GM18870 (cell line): ENCODE measurements around the gene SUGP1.
"Not testable (repeated sequence)": the region's sequence is repeated elsewhere in the genome, so short reads cannot be mapped to it uniquely, and the experiment has no call there.

Source experiments
- ATAC-seq: cut with Tn5 transposase; IDR thresholded peaks from one replicate; pipeline ENCODE4 v1.9.1; 2021; ENCODE audit warnings: moderate library complexity; ENCODE audit not compliant: unreplicated experiment

The SUGP1 gene, protein sequence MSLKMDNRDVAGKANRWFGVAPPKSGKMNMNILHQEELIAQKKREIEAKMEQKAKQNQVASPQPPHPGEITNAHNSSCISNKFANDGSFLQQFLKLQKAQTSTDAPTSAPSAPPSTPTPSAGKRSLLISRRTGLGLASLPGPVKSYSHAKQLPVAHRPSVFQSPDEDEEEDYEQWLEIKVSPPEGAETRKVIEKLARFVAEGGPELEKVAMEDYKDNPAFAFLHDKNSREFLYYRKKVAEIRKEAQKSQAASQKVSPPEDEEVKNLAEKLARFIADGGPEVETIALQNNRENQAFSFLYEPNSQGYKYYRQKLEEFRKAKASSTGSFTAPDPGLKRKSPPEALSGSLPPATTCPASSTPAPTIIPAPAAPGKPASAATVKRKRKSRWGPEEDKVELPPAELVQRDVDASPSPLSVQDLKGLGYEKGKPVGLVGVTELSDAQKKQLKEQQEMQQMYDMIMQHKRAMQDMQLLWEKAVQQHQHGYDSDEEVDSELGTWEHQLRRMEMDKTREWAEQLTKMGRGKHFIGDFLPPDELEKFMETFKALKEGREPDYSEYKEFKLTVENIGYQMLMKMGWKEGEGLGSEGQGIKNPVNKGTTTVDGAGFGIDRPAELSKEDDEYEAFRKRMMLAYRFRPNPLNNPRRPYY

DNA sequence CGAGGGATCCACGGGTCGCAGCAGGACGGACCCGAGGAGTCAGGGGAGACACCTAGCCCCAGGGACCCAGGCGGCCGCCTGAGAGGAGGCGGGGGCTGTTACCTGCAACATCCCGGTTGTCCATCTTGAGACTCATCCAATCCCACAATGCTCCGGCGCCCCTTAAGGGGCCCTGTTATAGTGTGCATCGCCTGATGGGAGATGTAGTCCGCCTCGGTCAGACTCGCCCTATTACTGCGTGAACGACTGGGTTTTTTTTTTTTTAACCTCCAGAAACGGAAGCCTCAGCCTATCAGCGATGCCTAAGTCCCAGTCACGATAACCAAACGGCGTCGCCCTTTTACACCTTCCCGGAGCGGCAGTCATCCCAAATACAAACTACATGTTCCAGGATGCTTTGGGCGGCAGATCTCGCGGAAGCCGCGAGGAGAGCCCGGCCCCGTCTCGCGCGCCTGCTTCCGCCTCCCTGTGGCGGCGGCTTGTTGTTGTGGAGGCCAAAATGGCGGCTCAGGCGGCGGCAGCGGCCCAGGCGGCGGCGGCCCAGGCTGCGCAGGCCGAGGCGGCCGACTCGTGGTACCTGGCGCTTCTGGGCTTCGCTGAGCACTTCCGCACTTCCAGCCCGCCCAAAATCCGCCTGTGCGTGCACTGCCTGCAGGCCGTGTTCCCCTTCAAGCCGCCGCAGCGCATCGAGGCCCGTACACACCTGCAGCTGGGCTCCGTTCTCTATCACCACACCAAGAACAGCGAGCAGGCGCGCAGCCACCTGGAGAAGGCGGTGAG is at the start of gene SUGP1, which contains the start of gene MAU2:
Gene SUGP1, minus strand, starts transcription at position 149 of the 780 bp plus-strand sequence. Its CDS starts 13 bp downstream, at position 136.
Gene MAU2, plus strand, starts transcription at position 469 of the 780 bp plus-strand sequence. Its CDS starts 31 bp downstream, at position 500.
- ATAC-seq, result peak; percentile 91

DNA sequence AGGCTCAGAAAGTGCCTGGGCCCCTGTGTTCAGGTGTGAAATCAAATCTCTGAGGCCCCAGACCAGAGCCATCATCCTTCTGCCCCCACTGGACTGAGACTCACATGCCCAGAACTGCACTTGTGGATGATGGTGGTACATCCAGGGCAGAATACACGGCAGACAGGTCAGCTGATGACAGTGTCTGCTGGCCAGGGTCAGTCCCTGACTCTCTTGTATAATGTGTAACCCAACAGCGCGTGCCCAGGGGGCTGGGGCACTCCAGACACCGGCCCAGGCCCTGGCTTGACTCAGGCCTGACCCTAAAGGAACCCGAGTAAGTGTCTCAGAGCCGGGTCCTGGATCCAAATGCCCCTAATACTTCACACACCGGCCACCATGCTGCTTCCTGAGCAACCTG is 47.8 kb upstream of the SUGP1 start:
- ATAC-seq, result no peak

DNA sequence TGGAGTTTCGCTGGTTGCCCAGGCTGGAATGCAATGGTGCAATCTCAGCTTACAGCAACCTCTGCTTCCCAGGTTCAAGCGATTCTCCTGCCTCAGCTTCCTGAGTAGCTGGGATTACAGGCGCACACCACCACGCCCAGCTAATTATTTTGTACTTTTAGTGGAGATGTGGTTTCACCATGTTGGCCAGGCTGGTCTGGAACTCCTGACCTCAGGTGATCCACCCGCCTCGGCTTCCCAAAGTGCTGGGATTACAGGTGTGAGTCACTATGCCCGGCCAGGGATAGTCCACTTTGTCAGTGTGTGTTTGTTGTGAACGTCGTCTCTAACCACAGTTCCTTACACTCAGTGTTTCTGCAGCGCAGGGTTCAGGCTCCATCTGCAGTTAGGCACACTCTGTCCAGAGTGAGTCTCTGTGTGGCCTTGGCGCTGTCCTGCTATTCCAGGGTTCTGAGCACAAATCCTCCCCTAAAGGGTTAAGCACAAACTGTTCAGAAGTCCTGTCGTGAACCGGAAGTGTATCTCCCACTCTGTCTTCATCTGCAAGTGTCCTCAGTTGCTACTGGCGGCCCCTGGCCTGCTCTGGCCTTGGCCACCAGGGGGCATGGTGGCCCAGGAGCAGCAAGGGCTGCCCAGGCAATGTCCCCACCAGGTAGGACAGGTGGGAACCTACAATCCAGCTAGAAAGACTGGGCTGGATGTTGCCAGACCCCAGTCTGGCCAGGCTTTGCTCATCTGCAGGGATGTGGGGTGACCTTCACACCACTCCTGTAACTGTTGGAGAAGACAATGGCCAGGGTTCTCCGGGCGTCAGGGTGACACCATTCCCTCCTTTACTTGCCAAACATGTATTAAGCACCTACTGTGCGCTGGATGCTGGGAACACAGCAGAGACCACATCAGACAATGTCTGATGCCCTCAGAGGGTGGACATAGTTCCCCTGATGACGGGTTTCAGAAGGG is 46.4 kb upstream of the SUGP1 start:
- no peak for ATAC-seq

DNA sequence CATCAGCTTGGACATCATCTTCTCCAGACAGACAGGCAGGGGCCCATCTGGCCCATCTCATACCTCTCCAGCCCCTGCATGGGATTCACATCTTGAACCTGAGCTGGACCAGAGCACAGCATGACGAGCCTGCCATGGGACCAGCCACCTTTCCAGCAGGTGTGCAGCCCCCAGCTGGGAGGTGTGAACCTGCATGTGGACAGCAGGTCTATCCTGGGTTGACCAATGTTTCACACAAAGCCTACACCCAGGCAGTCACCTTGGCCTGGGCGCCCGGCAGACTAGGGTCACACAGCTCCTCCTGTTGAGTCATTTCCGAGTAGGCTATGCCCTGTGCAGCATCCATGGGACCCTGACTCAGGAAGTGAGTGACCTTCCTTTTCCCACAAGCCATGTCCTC is 41.8 kb upstream of the SUGP1 start:
- ATAC-seq, result no peak

DNA sequence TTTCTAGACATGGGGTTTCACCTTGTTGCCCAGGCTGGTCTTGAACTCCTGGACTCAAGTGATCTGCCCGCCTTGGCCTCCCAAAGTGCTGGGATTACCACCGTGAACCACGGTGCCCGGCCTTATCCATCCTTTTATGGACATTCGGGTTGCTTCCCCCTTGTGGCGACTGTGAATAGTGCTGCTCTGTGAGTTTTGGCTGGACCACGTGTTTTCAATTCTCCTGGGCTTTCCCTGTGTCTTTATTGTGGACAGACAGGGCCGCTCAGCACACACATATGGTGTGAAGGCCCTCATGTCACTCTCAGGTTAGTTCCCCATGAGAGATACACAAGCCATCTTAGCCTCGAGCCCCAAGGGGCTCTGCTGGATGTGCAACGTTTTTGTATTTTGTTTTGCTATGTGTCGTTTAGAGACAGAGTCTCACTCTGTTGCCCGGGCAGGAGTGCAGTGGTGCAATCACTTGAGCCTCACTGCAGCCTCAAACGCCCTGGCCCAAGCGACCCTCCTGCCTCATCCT is 40.8 kb upstream of the SUGP1 start:
- peak; percentile 67 for ATAC-seq

DNA sequence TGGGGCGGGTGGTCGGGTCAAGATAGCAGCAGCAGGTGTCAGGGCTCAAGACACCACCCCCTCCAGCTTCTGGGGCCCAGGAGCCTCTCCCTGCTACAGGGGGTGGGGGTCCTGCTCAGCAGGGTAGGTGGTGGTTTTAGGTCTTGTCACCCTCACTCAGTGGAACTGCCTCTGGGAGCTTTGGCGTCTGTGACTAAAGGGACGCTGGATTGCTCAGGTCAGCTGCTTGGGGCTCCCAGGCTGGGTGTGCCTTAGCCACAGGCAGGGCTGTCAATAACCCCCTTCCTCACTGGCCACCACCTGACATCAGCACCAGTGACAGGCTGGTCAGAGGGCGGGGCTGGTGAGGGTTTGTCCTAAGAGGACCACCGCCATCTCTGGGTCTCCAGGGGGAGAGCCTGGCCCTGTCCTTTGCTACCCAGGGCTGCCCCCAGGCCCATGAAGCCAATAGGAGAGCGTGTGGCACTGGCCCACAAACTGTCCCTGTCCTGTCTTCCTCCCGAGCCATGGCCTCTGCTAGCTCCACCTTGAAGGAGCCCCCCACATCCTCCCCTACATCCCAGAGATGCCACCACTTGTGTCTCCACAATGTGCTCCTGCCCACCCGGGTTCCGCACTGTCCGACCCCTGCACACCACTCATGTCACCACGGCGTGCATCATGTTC is 36.7 kb upstream of the SUGP1 start:
- no peak for ATAC-seq

DNA sequence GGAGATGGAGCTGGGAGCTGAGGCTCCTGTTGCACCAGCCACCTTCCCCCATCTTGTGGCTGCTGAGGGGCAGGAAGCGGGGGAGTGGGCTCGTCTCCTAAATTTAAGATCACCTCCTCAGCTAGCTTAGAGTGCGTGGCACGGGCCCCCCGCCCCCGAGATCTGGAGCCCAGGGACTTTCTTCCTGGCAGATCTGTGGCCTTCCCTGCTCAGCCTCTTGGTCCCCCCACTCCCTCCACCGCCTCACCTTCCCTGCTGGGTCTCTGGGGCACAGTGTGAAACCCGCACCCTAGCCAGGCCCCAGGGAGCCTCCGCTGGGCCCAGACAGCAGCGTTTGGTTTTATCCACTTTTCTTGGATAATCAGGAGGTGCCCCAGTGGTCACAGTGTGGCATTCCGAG is 36.2 kb upstream of the SUGP1 start:
- ATAC-seq, result no peak

DNA sequence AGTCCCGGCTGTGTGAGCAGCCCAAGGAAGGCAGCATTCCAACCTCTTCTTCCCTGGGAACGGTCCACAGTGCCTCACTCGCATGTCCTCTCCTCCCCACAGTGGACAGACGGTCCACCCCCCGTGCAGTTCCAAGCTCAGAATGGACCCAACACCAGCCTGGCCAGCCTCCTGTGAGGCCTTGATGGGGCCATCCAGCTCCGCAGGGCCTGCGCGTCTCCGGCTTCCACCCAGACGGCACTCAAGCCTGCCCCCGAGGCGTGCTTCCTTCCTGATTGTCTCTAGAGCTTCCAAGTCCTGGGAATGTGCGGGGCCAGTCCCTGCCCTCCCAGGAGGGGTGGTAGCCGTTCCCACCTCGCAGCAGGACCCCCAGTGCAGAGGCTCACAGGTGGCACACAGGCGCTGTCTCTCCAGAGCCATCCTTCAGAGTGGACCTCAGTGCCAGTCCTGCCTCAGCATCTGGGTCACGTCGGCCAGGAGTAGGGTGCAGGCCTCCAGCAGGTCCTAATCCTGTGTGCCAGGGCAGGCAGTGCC is 35.4 kb upstream of the SUGP1 start:
- ATAC-seq, result no peak

DNA sequence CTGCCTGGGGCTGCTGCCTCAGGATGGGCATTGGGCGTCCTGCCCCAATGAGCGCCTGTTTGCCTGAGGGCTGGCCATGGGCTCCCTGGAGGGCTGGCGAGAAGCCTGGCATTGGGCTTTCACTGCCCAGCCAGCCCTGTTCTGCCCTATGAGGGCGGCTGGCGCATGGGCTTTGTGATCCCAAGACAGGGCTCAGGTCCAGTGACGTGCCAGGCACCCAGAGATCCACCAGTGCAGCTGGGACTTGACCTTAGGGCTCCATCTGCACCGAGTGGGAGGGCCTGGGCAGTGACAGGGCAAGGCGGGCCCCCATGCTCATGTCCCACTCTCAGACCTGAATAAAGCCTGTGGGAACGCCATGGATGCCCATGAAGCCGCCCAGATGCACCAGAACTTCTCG is 34.6 kb upstream of the SUGP1 start:
- no peak for ATAC-seq

DNA sequence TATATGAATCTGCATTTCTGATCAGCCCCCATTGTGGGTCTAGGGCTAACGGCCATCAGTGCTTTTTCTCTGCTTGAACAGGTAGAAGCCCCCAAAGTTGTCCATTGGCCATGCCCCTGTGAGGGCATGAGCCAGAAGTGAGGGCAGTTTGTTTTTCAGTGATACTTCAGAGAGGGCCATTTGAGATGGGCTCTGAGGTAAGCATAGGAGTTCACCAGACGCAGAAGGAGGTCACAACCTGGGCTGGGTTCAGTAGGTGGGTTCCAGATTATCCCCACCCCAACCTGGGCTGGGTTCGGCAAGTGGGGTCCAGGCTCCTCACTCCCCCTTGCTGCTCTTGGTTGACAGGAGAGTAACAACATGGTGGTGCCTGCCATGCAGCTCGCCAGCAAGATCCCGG is 33.7 kb upstream of the SUGP1 start:
- ATAC-seq, result no peak

DNA sequence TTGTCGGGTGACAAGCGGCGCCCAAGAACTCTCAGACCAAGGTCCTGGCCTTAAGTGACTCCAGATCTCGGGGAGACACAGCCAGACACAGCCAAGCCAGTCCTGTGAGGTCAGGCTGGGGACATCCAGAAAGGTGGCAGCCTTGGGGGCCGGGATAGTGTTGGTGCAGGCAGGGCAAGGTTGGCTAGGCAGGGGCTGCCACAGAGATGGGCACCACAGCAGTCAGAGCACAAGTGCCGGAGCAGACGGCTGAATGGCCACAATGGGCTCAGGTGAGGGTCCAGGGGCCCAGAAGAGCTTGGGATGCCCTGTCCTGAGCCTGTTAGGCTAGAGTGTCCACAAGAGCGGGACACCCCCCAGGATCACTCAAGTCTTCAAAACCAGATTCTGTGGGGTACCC is 32.5 kb upstream of the SUGP1 start:
- no peak for ATAC-seq

DNA sequence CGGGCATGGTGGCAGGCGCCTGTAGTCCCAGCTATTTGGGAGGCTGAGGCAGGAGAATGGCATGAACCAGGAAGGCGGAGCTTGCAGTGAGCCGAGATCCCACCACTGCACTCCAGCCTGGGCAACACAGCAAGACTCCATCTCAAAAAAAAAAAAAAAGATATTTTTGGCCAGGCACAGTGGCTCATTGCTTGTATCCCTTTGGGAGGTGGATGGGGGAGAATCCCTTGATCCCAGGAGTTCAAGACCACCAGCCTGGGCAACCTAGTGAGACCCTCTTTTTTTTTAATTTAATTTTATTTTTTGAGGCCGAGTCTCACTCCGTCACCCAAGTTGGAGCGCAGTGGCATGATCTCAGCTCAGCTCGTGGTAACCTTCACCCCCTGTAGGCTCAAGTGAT is 30.4 kb upstream of the SUGP1 start:
- ATAC-seq, result not testable (repeated sequence)

DNA sequence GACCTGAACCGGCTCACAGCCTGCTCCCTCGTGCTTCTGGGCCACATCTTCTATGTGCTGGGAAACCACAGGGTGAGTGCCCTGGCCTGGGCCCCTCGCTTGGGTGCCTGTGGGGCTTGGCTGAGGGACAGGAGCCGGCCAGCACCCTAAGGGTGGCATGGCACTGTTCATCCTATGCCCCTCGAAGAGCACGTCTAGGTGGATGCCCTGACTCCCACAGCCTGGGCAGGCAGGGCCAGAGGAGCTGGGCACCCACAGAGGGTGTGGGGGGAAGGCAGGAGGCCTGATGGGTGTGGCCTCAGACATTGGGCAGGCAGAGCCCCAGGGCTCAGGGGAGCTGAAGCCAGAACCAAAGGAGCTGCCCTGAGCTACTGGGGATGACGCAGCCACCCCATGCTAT is 29.1 kb upstream of the SUGP1 start:
- ATAC-seq, result no peak

DNA sequence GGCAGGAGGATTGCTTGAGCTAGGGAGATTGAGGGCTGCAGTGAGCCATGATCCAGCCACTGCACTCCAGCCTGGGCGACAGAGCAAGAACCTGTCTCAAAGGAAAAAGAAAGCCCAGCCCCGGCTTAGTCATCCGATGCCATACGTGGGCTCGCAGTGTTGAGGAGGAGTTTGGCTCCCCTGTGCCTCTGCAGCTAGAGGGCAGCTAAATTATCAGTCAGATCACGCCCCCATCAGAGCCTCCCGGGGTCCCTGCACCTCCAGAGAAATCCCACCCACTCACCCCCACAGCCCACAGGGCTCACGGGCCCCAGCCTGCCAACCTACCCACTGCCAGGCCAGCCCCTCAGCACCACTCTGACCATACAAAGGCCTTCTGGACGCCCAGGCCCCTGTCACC is 28.0 kb upstream of the SUGP1 start:
- no peak for ATAC-seq

DNA sequence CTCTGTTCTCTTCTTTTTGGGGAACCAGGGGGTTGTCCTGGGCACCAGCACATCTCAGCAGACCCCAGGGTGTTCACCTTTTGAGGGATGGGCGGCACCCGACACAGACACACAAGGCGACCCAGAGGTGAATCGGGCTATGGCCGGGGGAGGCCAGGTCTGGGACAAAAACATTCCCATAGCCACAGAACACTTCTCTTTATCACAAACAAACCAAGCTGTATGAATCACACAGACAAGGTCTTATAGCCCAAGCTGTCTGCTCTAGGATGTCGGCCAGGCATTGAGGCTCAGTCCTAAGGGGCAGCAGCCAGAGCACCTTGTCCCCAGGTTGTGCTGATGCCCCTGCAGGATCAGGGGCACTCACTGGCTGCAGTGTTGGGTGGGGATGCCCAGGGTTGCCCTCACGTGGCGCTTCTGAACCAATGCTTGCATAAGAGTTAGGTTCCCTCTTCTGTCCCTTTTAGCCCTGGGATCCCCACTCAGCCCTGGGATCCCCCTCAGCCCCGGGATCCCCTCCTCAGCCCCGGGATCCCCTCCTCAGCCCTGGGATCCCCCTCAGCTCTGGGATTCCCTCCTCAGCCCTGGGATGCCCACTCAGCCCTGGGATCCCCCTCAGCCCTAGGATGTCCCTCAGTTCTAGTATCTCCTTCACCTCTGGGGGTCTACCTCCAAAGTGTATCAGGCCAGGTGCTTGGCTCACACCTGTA is 27.2 kb upstream of the SUGP1 start:
- no peak for ATAC-seq

DNA sequence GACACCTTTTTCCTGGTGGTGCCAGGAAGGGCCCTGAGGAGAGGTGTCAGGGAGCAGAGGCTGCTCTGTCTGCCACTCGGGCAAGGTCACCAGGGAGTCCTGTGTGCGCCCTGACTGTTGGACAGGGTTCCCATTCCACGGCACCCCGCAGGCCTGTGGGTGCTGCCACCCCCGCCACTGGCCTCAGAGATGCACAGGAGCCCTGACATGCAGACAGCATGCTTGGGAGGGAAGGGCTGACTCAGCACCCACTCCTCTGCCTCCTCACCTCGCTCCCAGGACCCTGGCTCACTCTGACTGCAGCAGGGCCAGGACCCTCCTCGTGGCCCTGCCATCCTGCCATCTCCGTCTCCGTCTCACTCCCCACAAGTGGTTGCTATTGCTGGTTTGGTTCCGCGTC is 25.7 kb upstream of the SUGP1 start:
- ATAC-seq, result no peak

DNA sequence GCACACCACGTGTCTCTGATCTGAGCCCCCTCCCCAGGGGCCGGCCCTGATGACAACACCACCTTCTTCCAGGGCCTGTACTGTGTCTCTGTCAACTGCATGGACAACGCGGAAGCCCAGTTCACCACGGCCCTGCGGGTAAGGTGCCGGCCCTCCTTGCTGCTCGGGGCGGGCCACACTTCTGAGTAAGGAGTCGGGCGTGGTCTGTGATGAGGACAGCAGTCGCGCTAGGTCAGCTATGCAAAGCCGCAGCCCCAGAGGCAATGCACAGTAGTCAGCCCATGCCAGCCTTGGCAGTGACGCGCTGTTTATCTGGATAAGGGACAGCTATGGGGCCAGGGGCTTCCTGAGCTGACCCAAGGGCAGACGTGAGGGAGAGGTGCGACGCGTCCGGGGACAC is 24.9 kb upstream of the SUGP1 start:
- ATAC-seq, result no peak

DNA sequence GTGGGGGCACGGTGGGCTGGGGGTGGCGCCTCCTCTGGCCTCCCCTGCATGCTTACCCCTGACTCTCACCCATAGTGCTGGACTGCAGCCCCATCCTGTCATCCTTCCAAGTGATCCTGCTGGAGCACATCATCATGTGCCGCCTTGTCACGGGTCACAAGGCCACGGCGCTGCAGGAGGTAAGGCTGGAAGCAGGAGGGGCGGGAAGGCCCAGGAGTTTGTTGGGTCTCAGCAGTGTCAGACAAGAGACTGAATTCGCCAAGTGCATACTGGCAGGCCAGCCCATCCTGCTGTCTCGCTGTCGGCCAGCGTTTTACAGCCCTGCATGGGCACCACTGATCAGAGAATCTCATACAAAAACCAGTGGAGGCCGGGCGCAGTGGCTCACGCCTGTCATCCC is 23.5 kb upstream of the SUGP1 start:
- no peak for ATAC-seq

DNA sequence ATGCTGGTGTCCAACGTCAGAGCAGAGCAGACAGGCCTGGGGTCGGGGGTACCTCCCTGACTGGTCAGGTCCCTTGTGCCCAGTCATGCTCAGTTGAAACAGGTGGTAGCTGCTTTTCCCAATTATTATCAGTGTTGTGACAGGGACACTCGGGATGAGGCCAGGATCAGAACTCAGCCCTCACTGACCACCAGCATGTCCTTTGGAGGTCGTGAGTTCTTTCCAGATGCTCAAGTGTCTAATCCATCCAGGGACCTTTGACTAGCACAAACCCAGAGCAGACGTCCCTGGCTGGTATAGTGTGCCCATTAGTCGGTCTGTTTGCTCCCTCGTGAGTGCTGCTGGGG is 22.7 kb upstream of the SUGP1 start:
- no peak for ATAC-seq
